ENCODE data around the gene ZNF423.

ZNF423 gene

DNA sequence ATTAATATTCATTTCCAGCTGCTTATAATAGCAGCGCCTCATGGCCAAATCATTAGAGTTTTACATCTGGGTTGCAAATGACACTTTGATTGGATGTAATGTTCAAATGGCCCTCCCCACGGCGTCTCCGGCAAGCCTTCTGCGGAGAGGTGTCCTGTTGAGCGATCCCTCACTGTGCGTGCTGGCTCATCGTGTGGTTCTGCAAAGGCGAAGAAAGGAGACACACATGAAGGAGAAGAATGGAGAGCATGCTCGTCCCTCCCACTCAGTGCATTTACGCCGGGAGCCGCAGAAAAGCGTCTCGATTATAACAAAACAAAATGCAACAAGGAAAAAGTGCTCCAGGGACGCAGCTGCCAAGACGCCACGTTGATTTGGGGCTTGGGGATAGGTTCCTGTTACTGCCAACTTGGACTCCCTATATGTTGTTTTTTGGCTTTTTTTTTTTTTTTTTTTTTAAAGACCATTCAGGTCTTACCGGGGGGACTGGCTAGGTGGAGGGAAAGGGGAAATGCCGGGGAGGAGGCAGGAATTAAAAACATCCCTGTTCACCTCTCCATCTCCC, 364.7 kb downstream of the ZNF423 start:
- no peak for DNase-seq (ENCODE audit: low read depth)

DNA sequence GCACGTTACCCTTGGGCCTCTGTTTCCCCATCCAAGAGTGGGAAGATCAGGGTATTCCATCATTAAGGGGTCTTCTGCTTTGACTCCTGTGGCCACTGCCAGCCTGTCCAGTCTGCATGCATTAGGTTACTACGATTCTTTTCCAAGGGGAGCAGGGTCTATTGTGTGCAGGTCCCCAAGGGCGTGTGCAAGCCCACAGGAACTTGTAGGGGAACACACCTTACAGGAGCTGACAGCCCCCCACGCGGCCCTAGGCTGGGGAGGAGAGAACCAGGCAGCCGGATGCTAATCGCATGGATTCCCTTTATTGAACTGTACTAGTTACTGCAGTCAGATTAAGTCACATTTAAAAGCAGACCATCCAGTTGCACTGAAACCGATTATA, 365.6 kb downstream of the ZNF423 start:
- DNase-seq (ENCODE audit: low read depth), result no peak

DNA sequence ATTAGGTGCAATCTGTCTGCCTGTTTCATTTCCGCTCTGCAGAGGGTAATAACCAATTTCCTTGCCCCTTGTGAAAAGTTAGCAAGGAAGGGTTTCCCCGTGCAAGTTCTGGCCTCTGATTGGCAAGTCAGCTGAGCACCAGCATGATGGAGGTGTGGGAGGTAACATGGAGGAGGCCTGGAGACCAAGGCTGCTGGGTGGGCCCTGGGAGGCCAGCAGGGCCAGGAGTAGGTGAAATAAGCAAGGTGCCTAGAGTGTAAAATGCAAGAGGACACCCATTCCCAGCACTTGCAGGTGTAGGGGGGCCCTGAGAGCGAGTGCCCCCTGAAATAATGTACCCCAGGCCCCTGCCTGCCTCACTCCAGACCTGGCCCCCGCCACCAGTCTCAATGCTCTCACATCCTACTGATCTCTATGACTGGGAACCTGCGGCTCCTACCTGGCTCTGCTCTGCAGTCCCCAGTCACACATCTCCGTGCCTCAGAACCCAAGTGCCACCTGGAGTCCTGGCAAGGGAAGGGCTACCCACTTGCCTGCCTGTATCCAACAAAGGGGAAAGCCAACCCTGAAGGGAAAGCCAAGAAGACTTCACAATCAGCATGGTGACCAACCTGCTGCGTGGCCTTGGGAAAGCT, 366.1 kb downstream of the ZNF423 start:
- DNase-seq (ENCODE audit: low read depth), result no peak

DNA sequence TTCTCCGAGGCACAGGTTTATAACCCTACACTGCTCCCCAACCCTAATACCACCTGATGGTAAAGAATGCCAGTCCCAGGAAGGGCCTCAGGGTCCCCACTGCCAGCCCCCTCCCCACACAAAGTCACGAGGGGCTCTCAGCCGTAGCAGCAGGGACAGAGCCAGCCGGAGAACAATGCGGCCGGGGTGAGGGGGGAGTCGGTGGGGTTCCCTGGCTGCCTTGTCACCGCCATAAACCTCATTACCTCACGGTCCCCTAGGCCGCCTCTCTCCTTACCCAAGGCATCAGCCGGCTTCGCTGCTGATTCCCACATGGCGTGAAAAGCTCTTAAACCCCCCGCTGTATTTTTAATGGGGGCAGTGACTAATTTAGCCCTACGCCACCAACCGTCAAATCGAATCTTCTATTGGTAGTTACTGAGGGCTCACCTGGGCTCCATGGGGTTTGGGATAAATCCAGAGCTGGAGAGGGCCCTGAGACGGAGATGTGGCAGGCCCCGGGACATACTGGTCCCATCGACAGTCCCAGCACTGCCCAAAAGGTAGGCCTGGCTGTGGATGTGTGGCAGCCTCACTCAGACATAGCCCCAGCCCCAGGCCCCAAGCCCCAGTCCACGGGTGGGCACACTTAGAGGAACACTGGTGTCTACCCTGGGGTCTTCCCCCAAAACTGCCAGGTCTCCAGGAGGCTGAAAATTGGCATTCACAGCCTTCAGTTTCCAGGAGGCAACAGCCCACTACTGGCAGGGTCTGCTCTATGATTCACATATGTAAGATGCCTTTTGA, 367.0 kb downstream of the ZNF423 start:
- DNase-seq (ENCODE audit: low read depth), result no peak

GRCh38 chr16:49488336-49488735, 367.6 kb downstream of the ZNF423 start:
- no peak for DNase-seq (ENCODE audit: low read depth)

- no peak for DNase-seq (ENCODE audit: low read depth)
These were observed 368.2 kb downstream of the ZNF423 start for GRCh38 chr16:49487746-49488145.

GRCh38 chr16:49486400-49486799, 369.5 kb downstream of the ZNF423 start:
- no peak for DNase-seq (ENCODE audit: low read depth)

GRCh38 chr16:49485663-49486062, 370.2 kb downstream of the ZNF423 start:
- no peak for DNase-seq (ENCODE audit: low read depth)

GRCh38 chr16:49484936-49485335, 371.0 kb downstream of the ZNF423 start:
- no peak for DNase-seq (ENCODE audit: low read depth)

- no peak for DNase-seq (ENCODE audit: low read depth)
These were observed 371.5 kb downstream of the ZNF423 start for GRCh38 chr16:49484451-49484849.

- no peak for DNase-seq (ENCODE audit: low read depth)
These were observed 372.1 kb downstream of the ZNF423 start for GRCh38 chr16:49483651-49484450.

- no peak for DNase-seq (ENCODE audit: low read depth)
These were observed 372.7 kb downstream of the ZNF423 start for GRCh38 chr16:49483251-49483650.

DNA sequence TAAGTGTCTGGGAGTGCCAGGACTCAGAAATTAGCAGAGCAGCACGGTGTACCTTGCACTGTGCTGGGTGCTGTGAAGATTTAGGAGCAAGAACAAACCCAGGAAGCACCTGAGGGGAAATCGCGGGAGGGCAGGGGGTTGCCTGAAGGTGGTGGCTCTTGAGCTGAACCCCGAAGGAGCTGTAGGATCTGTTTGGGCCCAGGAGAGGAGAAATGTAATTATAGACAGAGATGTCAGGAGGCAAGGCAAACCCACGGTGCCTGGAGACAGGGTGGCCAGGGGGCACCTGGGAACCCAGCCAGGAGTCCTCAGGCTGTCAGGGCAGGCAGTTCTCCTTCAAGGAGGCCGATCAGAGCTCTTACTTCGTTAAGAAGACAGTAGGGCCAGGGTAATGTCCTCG, 373.2 kb downstream of the ZNF423 start:
- no peak for DNase-seq (ENCODE audit: low read depth)

DNA sequence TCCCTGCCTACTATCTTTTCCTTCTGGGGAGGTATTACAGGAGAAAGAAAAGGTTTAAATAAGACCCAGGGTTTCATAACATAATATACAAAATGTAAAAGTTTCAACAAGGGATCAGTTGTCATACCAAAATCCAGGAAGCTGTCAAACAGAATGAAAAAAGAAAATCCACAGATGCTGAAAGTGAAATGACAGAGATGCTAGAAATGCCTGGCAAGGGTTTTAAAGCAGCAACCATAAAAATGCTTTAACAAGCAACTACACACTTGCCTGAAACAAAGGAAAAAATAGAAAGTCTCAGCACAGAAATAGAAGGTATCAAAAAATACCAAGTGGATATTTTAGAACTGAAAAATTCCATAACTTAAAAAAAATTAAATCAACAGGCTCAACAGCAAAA, 377.3 kb downstream of the ZNF423 start:
- DNase-seq (ENCODE audit: low read depth), result no peak

DNA sequence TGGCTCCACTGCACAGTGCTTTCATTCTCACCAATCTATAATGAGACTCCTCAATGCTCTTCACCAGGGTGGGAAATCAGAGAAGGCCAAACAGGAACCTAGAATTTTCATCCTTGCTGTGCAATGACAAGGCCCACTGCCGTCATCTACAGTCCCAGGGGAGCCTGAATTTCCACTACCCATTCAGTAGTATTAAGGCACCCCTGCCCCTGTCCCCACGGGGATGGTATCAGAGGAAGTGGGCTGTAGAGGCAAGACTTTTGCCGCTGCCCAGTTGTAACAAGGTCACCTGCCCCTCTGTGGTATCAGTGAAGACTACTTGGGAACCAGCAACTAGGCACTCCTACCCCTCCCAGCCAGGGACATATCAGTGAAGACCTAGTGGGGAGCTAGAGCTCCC, 377.8 kb downstream of the ZNF423 start:
- DNase-seq (ENCODE audit: low read depth), result no peak

- DNase-seq (ENCODE audit: low read depth), result no peak
These were observed 378.5 kb downstream of the ZNF423 start for GRCh38 chr16:49477250-49477895.

- DNase-seq (ENCODE audit: low read depth), result no peak
These were observed 381.2 kb downstream of the ZNF423 start for GRCh38 chr16:49474741-49475140.

DNA sequence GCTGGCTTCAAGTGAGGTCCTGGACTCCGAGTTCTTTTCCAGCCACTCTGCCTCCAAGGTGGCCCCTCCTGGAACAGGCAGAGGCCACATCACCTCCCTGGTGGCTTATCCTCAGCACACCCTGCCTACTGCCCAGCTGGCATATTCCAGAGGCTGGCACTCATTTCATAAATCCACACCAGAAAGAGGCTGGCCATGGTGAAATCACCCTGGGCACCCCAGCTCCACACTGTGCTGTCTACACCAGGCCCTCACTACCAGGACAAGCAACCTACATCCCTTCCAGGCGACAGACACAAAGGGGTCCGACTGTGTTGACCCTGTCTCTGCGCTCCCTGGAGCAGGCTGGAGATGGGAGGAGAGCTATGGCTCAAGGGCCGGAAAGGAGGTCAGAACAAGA, 382.1 kb downstream of the ZNF423 start:
- no peak for DNase-seq (ENCODE audit: low read depth)

DNA sequence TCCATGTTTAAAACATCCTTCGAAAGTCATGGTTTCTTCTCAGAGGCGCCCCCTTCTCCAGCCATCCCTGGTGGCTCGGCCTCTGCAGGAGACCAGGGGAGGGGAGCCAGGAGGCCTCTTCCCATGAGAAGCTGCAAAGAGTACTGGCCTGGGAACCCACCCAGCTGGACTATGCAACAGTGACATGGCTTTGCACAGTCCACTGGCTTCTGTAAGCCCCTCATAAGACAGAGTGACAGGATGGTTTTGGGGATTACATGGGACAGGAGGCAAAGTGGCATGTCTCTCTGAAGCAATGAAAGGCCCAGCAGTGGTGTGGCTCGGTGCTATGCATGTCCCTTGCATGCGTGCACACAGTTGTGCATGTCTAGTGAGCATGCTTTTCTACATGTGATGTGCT, 382.8 kb downstream of the ZNF423 start:
- no peak for DNase-seq (ENCODE audit: low read depth)

GRCh38 chr16:49472598-49472997, 383.3 kb downstream of the ZNF423 start:
- DNase-seq (ENCODE audit: low read depth), result no peak

DNA sequence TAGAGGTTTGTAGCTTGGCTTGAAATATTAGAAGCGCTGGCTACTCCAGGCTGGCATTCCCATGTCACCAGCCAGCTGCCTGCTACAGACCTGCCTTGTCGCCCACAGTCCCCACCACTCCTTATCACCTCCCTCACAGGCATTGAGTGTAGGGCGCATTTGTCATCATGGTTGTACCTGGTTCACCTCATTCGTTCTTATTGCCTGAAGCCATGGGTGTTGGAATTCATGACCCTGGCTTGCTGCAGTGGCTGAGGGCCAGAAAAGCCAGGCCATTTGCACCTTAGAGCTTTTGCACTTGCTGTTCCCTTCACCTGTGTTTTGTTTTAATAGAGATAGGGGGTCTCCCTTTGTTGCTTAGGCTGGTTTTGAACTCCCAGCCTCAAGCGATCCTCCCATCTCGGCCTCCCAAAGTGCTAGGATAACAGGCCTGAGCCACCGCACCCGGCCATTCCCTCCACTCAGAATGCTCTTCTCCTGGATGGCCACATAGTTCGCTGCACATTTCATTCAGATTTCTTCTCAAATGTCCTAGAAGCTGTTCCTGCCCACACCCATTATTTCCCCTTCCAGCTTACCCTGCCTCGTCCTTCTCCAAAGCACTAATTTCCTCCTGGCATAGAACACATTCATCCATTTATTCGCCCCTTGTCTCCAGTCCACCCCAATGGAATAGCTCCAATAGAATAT, 384.7 kb downstream of the ZNF423 start:
- no peak for DNase-seq (ENCODE audit: low read depth)
